HG02973 (cell line): ENCODE results near the gene CLDN4.
A peak's percentile ranks its signal among the peaks of the same experiment; 100 is the strongest.
"Not testable (repeated sequence)": the region's sequence is repeated elsewhere in the genome, so short reads cannot be mapped to it uniquely, and the experiment has no call there.

ENCODE experiments used
- ATAC-seq: cut with Tn5 transposase; IDR thresholded peaks from one replicate; pipeline ENCODE4 v1.9.1; 2021; ENCODE audit warnings: moderate library complexity; ENCODE audit not compliant: unreplicated experiment

The CLDN4 gene

DNA sequence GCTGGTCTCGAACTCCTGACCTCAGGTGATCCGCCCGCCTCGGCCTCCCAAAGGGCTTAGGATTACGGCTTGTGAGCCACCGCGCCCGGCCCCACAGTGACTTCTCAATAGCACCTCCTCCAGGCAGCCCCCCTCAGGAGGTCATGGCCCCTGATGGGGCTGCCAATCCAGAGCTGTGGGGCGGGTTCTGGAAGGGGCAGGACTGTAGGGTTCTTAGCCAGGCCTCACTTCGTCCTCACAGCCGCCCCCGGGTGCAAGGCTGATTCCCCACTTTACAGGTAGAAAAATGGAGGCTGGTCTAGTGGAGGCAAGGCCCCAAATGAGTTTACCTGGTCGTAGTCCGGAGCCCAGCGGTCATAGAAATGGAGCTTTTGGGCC, 10.9 kb downstream of the CLDN4 start:
- ATAC-seq, result no peak

DNA sequence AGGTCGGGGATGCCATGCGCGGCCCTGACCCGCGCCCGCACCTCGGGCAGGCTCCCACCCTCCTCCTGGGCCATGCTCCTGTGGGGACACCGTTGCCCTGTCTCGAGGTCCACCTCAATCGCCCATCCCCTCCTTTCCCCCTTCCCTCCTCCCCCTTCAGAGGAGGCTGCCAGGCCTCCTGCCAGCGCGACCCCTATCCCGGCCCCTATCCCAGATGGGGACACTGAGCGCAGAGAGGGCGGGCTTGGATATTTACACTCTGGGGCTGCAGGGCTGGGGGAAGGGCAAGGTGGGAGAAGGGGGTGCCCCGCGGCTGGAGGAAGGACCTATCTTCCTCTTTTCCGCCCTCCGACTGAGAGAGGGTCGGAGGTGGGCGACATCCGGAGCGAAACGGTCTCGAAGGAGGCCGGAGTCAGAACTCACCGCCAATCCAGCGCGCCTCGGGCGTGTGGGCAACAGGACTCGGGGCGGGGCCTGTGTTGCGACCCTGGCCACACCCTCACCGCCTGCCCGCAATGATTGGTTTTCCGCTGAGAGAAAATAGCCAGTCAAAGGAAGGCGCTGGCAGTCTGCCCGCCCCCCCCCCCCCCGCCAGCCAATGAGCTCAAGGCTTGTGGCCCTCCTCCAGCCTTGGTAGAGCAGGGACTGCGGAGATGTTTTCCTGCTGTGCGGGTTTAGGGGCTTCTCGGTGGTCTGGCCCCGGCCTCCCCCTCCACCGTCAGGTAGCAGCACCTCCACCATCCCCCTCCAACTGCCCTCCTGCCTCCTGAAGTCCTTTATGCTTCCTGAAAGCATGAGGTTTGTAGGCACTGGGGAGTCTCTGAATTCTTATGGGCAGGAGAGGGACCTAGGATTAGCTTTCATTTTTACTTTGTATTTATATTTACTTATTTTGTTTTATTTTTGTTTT, 11.5 kb downstream of the CLDN4 start, which contains the start of gene METTL27:
Gene METTL27, minus strand, starts transcription at position 450 of the 910 bp plus-strand sequence. Its CDS starts 376 bp downstream, at position 74.
- ATAC-seq, result peak; percentile 94

DNA sequence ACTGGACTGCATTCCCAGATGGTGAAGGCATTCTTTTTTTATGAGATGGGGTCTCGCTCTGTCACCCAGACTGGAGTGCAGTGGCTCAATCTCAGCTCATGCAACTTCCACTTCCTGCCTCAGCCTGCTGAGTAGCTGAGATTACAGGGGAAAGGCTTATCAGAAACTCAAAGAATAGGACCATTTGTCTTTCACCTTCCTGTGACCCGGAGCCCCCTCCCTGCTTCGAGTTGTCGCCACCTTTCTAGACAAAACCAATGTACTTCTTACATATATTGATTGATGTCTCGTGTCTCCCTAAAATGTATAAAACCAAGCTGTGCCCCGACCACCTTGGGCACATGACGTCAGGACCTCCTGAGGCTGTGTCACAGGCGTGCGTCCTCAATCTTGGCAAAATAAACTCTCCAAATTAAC, 13.3 kb downstream of the CLDN4 start:
- ATAC-seq, result no peak

DNA sequence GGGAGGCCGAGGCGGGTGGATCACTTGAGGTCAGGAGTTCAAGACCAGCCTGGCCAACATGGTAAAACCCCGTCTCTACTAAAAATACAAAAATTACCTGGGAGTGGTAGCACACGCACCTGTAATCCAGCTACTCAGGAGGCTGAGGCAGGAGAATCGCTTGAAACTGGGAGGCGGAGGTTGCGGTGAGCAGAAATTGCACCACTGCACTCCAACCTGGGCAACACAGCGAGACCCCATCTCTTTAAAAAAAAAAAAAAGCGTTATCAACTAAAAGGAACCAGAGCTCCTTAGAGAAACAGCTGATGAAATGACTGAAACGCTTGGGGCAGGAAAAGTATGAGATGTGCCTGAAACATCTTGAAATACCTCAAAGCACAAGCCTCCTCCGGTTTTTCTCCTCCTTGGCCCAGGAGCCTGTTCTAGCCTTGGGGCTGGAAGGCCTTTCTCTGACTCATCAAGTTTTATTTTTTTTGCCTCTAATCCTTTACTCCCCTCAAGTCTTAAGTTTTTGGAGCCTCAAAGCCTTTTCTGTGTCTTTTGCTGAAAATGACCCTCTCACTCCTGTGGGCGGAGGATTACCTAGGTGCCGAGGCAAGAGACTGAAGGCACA, 14.2 kb downstream of the CLDN4 start:
- no peak for ATAC-seq

DNA sequence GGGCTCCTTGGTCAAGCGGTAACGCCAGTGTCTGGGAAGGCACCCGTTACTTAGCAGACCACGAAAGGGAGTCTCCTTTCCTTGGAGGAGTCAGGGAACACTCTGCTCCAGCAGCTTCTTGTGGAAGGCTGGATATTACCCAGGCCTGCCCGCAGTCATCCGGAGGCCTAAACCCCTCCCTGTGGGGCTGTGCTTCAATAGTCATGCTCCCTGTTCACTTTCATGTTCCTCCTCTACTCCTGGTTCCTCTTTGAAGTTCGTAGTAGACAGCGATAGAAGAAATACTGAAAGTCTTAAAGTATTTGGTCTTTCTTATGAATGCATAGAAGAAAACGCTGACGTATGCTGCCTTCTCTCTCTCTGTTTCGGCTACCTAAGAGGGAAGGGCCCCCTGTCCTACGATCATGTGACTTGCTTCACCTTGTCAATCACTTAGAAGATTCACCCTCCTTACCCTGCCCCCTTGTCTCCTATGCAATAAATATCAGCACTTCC, 15.0 kb downstream of the CLDN4 start:
- not testable (repeated sequence) for ATAC-seq

DNA sequence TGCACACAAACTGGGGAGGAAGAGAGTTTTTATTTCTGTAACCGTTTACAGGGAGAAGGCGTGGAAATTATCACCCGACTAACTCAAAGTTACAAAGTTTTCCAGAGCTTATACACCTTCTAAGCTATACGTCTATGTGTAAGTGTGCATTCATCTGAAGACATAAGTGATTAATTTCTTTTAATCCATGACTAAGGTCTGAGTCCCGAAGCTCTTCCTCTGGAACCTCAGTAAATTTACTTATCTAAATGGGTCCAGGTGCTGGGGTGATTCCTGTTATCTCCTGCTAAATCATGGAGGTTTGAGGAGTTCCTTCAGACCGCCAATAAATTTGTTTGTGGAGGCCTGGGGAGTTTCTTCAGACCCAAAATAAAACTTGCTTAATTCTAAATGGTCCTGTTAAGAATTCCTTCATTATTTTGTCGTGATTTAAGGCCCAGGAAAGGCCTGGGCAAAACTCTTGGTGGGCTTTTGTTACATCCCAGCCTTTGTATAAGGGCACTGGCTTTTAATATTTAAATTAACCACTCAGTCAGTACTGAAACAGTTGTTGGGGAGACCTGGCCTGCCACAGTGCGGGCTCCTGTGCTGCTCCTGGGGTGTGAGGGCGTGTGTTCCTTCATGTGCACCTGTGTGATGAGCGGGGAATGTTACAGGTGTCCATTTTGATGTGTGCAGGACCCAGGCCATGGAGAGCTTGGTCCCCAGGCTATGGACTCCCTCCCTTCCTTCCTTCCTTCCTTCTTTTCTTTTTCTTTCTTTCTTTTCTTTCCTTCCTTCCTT, 17.3 kb downstream of the CLDN4 start:
- ATAC-seq, result no peak

DNA sequence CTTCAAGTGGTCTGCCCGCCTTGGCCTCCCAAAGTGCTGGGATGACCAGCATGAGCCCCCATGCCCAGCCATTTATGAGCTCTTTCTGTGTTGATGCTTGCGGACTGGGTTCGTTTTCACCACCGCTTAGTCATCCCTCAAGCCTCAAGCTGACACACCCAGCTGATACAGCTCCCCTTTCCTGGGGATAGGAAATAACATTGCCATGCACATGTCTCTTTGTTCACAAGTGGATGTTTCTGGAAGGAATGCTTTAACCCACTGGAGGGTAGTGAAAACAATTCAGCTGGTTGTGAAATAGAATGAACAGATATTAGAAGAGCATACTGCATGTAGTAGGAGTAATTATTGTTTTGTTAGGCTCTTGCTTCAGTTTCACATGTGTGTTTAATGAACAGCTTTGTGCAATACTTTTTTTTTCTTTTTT, 20.0 kb downstream of the CLDN4 start:
- ATAC-seq, result no peak

DNA sequence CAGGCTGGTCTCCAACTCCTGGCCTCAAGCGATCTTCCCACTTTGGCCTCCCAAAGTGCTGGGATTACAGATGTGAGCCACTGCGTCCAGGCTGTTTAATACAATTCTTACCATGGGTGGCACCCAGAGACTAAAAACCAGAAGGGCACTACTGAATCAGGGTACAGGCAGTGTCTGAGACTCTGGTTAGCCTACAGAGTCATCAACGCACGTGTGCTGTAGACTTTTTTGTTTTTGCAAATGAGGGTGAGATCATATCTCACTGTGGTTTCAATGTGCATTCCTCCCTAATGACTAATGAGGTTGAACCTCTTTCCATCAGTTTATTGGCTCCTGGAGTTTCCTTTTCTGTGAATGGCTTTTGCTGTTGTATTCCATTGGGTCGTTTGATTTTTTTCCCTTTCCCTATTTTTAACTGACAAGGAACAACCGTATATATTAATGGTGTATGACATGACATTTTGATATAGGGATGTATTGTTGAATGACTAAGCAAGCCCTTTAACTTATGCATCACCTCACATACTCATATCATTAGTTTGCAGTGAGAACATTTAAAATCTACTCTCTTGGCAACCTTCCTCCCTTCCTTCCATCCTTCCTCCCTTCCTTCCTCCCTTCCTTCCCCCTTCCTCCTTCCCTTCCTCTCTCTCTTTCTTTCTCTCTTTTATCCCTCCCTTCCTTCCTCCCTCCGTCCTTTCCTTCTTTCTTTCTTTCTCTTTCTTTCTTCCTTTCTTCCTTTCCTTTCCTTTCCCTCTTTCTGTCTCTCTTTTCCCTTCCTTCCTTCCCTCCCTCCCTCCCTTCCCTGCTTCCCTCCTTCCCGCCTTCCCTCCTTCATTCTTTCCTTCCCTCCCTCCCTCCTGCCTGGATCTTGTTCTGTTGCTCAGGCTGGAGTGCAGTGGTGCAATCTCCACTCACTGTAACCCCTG, 20.9 kb downstream of the CLDN4 start:
- ATAC-seq, result peak; percentile 84

DNA sequence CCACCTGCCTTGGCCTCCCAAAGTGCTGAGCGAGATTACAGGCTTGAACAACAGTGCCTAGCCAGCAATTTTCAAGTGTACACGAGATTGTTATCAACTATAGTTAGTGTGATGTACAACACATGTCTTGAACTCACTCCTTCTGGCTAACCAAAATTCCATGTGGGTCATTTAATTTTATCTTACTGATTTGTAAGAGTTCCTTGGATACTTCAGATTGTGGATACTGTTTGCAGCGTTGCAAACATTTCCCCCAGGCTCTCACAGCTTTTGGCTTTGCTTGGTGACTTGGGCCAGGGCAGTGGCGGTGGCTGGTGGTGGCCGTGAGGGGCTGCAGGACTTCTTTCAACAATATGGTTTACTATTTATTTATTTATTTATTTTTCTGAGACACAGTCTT, 21.7 kb downstream of the CLDN4 start:
- ATAC-seq, result no peak

DNA sequence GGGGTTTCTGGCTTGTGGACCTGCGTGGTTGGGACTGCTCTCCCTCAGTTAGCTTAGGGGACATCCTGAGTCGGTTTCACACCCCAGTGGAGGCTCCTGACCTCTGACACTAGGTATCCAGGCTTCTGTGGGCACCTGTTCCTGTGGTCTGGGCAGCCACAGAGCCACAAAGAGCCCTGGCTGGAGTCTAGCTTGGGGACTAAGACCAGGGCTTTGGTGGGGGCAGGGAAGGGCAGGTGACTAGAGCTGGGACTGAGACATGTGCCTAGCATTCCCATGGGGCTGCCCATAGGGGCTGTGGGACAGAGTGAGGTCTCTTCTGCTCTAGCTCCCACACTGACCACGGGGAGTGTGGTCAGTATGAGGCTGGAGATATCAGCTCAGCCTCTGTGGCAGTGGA, 26.1 kb downstream of the CLDN4 start:
- ATAC-seq, result no peak

DNA sequence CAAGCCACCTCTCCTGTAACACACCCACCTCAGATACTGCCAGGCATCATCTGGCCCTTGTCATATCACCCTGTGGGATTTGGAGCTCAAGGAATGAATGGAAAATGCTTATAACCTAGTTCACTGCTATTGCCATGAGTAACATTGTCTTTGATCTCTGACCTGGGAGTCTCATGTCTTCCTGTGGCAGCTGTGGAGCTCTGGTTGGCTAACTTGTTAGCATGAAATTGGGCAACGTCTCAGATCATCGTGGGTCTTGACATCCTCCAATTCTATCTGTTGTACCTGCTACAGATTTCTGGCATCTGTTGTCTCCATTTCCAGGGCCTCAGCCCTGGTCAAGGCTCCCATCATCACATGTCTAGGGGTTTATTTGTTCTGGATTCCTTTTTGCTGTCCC, 28.0 kb downstream of the CLDN4 start:
- no peak for ATAC-seq

DNA sequence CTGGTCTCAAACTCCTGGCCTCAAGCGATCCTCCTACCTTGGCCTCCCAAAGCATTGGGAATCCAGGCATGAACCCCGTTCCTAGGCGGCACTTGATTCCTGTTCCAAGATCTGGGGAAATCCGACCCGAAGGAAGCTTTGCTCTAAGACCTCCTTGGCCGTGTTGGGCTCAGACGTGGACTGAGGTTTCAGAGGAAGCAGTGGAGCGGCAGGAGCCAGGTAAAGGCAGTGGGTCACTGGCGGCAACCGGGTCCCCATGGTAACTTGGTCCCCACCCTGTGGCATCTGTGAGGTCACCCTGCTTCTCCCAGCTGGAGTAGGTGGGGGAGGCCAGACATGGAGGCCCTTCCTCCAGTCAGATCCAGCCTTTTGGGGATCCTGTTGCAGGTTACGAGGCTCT, 30.1 kb downstream of the CLDN4 start, which contains the start of gene TMEM270:
Gene TMEM270, plus strand, starts transcription at position 301 of the 400 bp plus-strand sequence. Its CDS starts 36 bp downstream, at position 337.
- no peak for ATAC-seq

DNA sequence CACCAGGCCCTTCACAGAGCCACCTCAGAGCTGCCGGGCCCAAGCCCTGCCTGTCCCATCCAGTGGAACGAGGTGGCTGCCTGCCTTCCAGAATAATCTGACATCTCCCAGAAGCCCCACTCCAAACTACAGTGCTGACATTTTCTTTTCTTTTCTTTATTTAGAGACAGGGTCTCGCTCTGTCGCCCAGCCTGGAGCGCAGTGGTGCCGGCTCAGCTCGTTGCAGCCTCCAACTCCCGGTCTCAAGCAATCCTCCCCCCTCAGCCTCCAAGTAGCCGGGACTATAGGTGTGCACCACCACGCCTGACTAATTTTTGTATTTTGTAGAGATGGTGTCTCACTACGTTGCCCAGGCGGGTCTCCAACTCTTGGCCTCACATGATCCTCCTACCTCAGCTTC, 30.5 kb downstream of the CLDN4 start:
- no peak for ATAC-seq

DNA sequence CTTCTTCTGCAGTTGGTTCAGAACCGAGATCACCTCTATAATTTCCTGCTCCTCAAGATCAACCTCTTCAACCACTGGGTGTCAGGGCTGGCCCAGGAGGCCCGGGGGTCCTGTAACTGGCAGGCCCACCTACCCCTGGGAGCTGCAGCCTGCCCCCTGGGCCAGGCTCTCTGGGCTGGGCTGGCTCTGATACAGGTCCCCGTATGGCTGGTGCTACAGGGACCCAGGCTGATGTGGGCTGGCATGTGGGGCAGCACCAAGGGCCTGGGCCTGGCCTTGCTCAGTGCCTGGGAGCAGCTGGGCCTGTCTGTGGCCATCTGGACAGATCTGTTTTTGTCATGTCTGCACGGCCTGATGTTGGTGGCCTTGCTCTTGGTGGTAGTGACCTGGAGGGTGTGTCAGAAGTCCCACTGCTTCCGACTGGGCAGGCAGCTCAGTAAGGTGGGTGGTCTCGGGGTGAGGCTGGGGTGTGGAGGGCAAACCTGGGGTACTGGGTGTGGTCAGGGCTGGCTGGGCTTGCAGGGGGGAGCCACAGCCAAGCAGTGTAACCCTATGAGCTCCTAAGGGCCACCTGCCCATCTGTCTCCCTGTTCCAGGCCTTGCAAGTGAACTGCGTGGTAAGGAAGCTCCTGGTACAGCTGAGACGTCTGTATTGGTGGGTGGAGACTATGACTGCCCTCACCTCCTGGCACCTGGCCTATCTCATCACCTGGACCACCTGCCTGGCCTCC, 34.4 kb downstream of the CLDN4 start:
- no peak for ATAC-seq

DNA sequence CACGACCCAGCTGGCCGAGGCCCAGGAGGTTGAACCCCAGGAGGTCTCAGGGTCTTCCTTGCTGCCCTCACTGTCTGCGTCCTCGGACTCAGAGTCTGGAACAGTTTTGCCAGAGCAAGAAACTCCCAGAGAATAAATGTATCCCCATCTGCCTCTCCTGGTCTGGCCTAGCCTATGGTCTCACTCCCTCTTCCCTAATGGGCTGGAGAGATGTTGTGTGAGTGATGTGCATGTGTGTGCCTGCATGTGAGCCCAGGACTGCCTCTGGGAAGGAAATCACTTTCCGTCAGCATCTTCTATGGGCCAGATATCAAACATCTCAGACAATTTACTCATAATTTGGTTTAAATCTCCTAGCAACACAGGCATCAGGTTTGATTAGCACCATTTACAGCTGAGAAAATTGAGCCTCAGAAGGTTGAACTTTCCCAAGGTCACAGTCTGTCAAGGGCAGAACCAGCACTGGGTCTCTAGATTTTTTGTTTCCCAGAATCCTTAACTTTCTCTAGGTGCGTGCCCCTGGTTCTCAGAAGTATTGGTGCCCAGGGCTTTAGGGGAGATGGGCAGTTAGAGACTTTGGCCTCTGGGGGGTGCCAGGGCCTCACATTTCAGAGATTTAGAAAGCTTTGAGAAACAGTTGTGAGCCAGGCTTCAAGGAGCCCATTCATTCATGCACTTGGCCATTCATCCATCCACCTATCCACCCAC, 35.1 kb downstream of the CLDN4 start:
- ATAC-seq, result no peak

DNA sequence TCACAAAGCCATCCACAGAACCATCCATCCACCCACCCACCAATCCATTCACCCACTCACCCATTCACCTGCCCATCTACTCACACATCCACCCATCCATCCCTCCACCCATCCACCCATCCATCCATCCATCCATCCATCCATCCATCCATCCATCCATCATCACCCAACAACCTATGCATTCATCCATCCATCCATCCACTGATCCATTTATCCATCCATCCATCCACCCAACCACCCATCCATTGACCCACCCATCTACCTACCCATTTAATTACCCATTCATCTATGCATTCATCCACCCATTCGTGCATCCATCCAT, 35.6 kb downstream of the CLDN4 start:
- no peak for ATAC-seq

DNA sequence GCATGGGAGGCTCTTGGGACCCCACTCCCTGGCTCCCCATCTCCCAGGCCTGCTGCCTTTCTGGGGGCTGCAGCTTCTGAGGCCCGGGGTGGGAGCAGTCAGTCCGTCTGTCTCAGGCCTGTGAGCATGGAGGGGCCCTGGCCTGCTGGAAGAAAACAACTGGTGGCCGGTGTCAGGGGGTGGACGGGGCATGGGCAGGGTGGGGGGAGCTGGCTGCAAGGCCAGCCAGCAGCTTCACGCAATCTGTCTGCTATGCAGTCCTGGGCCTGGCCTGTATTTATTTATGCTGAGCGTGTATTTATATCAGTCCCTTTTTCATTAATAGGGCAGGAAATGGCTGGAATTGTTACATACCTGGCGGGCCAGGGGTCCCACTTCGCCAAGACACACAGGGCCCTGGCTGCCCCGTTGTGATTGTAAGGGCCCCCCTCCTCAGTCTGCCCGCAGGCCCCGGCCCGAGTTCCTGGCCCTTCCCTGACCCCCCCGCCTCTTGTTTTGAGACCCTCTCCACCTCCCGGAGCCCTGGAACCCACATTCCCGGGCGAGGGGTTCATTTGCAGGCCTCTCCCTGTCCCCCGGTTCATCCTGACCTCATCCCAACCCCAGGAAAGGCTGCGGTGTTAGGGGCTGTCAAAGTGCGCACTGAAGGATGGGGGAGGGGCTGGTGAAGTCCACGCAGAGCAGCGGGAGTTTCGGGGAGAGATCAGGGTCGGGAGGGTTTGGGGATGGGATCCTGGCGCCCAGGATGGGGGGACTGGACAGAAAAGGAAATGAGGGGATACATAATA, 38.4 kb downstream of the CLDN4 start:
- no peak for ATAC-seq

DNA sequence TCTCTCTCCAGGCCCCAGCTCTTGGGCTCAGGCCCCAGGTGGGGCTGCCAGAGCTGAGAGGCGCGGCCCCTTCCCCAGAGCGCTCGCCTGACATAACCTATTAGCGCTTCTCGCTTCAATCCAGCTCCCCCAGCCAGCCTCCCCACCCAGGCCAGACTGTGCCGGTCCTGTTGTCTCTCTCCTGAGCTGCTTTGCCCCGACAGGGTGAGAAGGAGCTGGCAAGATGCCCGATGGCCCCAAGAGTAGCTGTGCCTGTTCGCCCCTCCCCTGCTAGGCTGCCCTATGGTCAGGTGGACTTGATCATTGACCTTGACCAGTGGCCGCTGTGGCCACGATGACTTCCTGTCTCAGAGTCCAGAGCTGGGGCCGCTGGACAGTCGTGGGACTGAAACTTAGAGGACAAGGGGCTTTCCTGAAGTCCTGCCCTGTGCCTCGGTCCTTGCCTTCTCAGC, 39.3 kb downstream of the CLDN4 start:
- no peak for ATAC-seq
